Measurements from ENCODE around the gene BEND7. TPM values are rescaled to one million over a fixed set of nuclear protein-coding genes. Genes with fewer than 3 reads are reported as not detected.

BEND7 gene
- total and polyA plus RNA-seq, 7 experiments from 2014 or later: 0.17 TPM; not detected in 6

Other genes with a start within 250 kb of the BEND7 start
- 10 to 100 TPM; 11.2 to 17.7 (median 13.2) TPM for gene PHYH, start 228.9 kb downstream of the BEND7 start, total RNA-seq
- gene PHYH, start 228.9 kb downstream of the BEND7 start, polyA plus RNA-seq: 10 to 100 TPM; 14.6 to 19.9 TPM
- 10 to 100 TPM; 23.7 to 57.3 (median 36.5) TPM for gene SEPHS1, start 180.7 kb downstream of the BEND7 start, total RNA-seq
- gene SEPHS1, start 180.7 kb downstream of the BEND7 start, polyA plus RNA-seq: 10 to 100 TPM; 15.5 to 21.5 TPM
- 10 to 100 TPM; 20.2 to 30.0 (median 27.0) TPM for gene PRPF18, start 58.0 kb upstream of the BEND7 start, total RNA-seq
- 10 to 100 TPM; 41.0 to 42.8 TPM for gene PRPF18, start 58.0 kb upstream of the BEND7 start, polyA plus RNA-seq

Data from naive thymus-derived CD4-positive, alpha-beta T cell (primary cell).